Lower leg skin (tissue), 3 donors: ENCODE measurements around the gene TMEM123.

Experiments used
- POLR2A ChIP-seq, 2 donors: fragments of 450-650 bp; IDR thresholded peaks; one replicate each; pipeline ENCODE4 v1.6.1; 2016 to 2017; ENCODE audit warnings: antibody characterized with exemption in 2 of 2, mild to moderate bottlenecking in 1 of 2, moderate library complexity in 1 of 2
- TF ChIP-seq, protein P1 (sequence below), 3 donors: fragments of 450-650 bp; IDR thresholded peaks; one replicate each; pipeline ENCODE4 v1.5.1; 2016; ENCODE audit warnings: antibody characterized with exemption in 3 of 3, mild to moderate bottlenecking in 3 of 3, moderate library complexity in 2 of 3

DNA sequence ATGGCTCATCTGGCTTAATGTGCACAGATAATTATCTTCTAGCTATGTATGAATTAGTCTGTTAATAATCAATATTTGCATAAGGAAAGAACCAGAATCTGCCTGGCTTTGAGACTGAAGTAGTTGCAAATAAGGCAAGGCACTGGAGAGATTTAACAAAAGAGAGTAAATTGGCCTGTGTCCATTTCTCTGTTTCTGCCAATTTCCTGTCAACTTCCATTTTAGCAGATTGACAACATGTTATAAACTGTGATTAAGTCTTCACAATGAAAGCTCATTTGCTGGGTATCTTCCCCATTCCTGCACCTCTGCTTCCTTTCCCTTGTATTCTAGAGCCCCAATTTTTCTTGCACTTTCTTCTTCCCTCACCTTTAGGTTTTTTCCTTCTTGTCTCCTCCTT, 5.3 kb upstream of the TMEM123 start:
- TF ChIP-seq, protein P1, sequence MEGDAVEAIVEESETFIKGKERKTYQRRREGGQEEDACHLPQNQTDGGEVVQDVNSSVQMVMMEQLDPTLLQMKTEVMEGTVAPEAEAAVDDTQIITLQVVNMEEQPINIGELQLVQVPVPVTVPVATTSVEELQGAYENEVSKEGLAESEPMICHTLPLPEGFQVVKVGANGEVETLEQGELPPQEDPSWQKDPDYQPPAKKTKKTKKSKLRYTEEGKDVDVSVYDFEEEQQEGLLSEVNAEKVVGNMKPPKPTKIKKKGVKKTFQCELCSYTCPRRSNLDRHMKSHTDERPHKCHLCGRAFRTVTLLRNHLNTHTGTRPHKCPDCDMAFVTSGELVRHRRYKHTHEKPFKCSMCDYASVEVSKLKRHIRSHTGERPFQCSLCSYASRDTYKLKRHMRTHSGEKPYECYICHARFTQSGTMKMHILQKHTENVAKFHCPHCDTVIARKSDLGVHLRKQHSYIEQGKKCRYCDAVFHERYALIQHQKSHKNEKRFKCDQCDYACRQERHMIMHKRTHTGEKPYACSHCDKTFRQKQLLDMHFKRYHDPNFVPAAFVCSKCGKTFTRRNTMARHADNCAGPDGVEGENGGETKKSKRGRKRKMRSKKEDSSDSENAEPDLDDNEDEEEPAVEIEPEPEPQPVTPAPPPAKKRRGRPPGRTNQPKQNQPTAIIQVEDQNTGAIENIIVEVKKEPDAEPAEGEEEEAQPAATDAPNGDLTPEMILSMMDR (IDR thresholded peaks at IDR 0.05): no peak
- TF ChIP-seq POLR2A (IDR thresholded peaks at IDR 0.05): no peak
